ENCODE results near the gene DSC1.

GRCh38 chr18:31104444-31104843, 58.2 kb downstream of the DSC1 start:
- TF ChIP-seq CTCF (conservative IDR thresholded peaks at IDR 0.05 in 1 of 2, IDR thresholded peaks at IDR 0.05 in 1 of 2; ENCODE audit: extremely low read depth in 1 of 2, insufficient read depth in 1 of 2, low read depth in 1 of 2, low read length in 2 of 2), result no peak
- no peak for TF ChIP-seq EZH2 (IDR thresholded peaks at IDR 0.05; ENCODE audit: borderline replicate concordance, low read length)
